Astrocyte of the cerebellum (primary cell): ENCODE results near the gene EPHA7.
A peak's percentile ranks its signal among the peaks of the same experiment; 100 is the strongest.

Source experiments
- DNase-seq: peaks from one replicate; pipeline ENCODE4 v3.0.0-alpha.2; 2011; ENCODE audit warnings: low read depth
- H3K4me3 ChIP-seq: 2 replicates; pipeline ENCODE4 v1.5.1; 2011; ENCODE audit warnings: mild to moderate bottlenecking, low read depth, low read length, moderate library complexity
- CTCF ChIP-seq: IDR thresholded peaks from 2 replicates; pipeline ENCODE4 v1.5.1; 2012; ENCODE audit warnings: low read length, low read depth, moderate library complexity, mild to moderate bottlenecking; ENCODE audit errors: missing control alignments
- in situ Hi-C: cut with HindIII; loops from 2 replicates; pipeline ENCODE4 v1.10.0; 2017; ENCODE audit warnings: low sequenced_read_pairs

EPHA7 gene

GRCh38 chr6:93417421-93418013, 1.8 kb downstream of the EPHA7 start:
- no peak for DNase-seq
- peak overlapping the region; percentile 60 for H3K4me3 ChIP-seq
- in situ Hi-C loops, result no loop called here
- TF ChIP-seq CTCF, result peak; percentile 39

- no peak for TF ChIP-seq CTCF
- in situ Hi-C loops, result no loop called here
- no peak for DNase-seq
- H3K4me3 ChIP-seq, result peak overlapping the region; percentile 60
These were observed 2.6 kb downstream of the EPHA7 start for GRCh38 chr6:93416571-93417420.

GRCh38 chr6:93413190-93413589, 6.2 kb downstream of the EPHA7 start:
- in situ Hi-C loops, result no loop called here
- DNase-seq, result no peak
- TF ChIP-seq CTCF, result no peak
- H3K4me3 ChIP-seq, result no peak overlapping the region

GRCh38 chr6:93412452-93412851, 6.9 kb downstream of the EPHA7 start:
- no peak for TF ChIP-seq CTCF
- in situ Hi-C loops, result no loop called here
- no peak for DNase-seq
- no peak overlapping the region for H3K4me3 ChIP-seq

GRCh38 chr6:93407186-93407585, 12.2 kb downstream of the EPHA7 start:
- in situ Hi-C loops, result no loop called here
- H3K4me3 ChIP-seq, result no peak overlapping the region
- DNase-seq, result peak; percentile 66
- no peak for TF ChIP-seq CTCF

- in situ Hi-C loops, result no loop called here
- no peak overlapping the region for H3K4me3 ChIP-seq
- no peak for DNase-seq
- no peak for TF ChIP-seq CTCF
These were observed 16.0 kb downstream of the EPHA7 start for GRCh38 chr6:93403390-93403789.
